DOHH2 (cell line): ENCODE results near the gene CRYBG2.

ENCODE experiments used
- H3F3A ChIP-seq: fragments of 200-600 bp; sonication (generic), shearing (Covaris generic); 2 replicates; pipeline ENCODE4 v1.6.0; 2016; ENCODE audit warnings: antibody characterized with exemption, mild to moderate bottlenecking; ENCODE audit not compliant: control insufficient read depth, insufficient read depth
- H3K27ac ChIP-seq: fragments of 200-600 bp; sonication (generic); 2 replicates; pipeline ENCODE4 v1.5.1; 2014; ENCODE audit warnings: low read depth, mild to moderate bottlenecking, low read length, moderate library complexity
- H3K27me3 ChIP-seq: fragments of 200-600 bp; sonication (generic); 2 replicates; pipeline ENCODE4 v1.6.1; 2014; ENCODE audit warnings: mild to moderate bottlenecking, low read length, mixed read lengths; ENCODE audit not compliant: control insufficient read depth
- H3K36me3 ChIP-seq: fragments of 200-600 bp; sonication (generic); 2 replicates; pipeline ENCODE4 v1.6.1; 2014; ENCODE audit warnings: mild to moderate bottlenecking, low read length, moderate library complexity, mixed read lengths; ENCODE audit not compliant: control insufficient read depth
- H3K4me1 ChIP-seq: fragments of 200-600 bp; sonication (generic); 2 replicates; pipeline ENCODE4 v1.6.1; 2014; ENCODE audit warnings: mild to moderate bottlenecking, low read length, mixed read lengths; ENCODE audit not compliant: control insufficient read depth
- H3K4me2 ChIP-seq: fragments of 200-600 bp; sonication (generic); 2 replicates; pipeline ENCODE4 v1.6.0; 2014; ENCODE audit warnings: mild to moderate bottlenecking, low read length, moderate library complexity
- H3K4me3 ChIP-seq: fragments of 200-600 bp; sonication (generic); 2 replicates; pipeline ENCODE4 v1.5.1; 2014; ENCODE audit warnings: mild to moderate bottlenecking, low read length, mixed read lengths
- H3K79me2 ChIP-seq: fragments of 200-600 bp; sonication (generic); 2 replicates; pipeline ENCODE4 v1.6.1; 2014; ENCODE audit warnings: mild to moderate bottlenecking, low read length, mixed read lengths; ENCODE audit not compliant: control insufficient read depth
- H3K9me2 ChIP-seq: fragments of 200-600 bp; sonication (generic); replicated peaks from 2 replicates; pipeline ENCODE4 v1.6.1; 2014; ENCODE audit warnings: mild to moderate bottlenecking, low read length, mixed read lengths; ENCODE audit not compliant: control insufficient read depth
- H3K9me3 ChIP-seq: fragments of 200-600 bp; sonication (generic); 2 replicates; pipeline ENCODE4 v1.6.1; 2014; ENCODE audit warnings: antibody characterized with exemption, low read length, mixed read lengths; ENCODE audit not compliant: control insufficient read depth, insufficient read depth
- H4K20me1 ChIP-seq: fragments of 200-600 bp; sonication (generic); 2 replicates; pipeline ENCODE4 v1.6.0; 2014; ENCODE audit warnings: low read depth, mild to moderate bottlenecking, antibody characterized with exemption, low read length, moderate library complexity; ENCODE audit not compliant: control insufficient read depth, insufficient read depth
- CTCF ChIP-seq: fragments of 200-600 bp; sonication (generic); IDR thresholded peaks from one replicate; pipeline ENCODE4 v1.5.1; 2014; ENCODE audit warnings: antibody characterized with exemption, mild to moderate bottlenecking, low read depth, low read length; ENCODE audit not compliant: poor library complexity, severe bottlenecking
- EZH2phosphoT487 ChIP-seq: fragments of 200-600 bp; sonication (generic); IDR thresholded peaks from 2 replicates; pipeline ENCODE4 v1.6.1; 2017; ENCODE audit warnings: borderline replicate concordance, mild to moderate bottlenecking, antibody characterized with exemption, low read length, moderate library complexity, mixed read lengths

The CRYBG2 gene

GRCh38 chr1:26364956-26365355 lies 11.0 kb upstream of the CRYBG2 start:
- Histone ChIP-seq H3K9me3 (no peaks in the 10 kb centered on the region), H3K79me2 (no peaks in the 10 kb centered on the region), H3K4me2 (no peak overlapping the region)

GRCh38 chr1:26363549-26364448 lies 9.9 kb upstream of the CRYBG2 start:
- TF ChIP-seq CTCF, result peak; percentile 98
- TF ChIP-seq EZH2phosphoT487, result no peak
- Histone ChIP-seq H3F3A (no peaks in the 10 kb centered on the region), H3K9me3 (no peaks in the 10 kb centered on the region), H3K27ac (no peak overlapping the region), H3K36me3 (no peaks in the 10 kb centered on the region), H3K4me2 (no peak overlapping the region), H3K4me3 (no peak overlapping the region), H3K79me2 (no peaks in the 10 kb centered on the region), H4K20me1 (no peaks in the 10 kb centered on the region), H3K9me2 (no peaks in the 10 kb centered on the region), H3K4me1 (peaks cover 4% of the 10 kb centered on the region; the same call in 1 of the 2 replicates), H3K27me3 (peaks cover 56% of the 10 kb centered on the region)

More at GRCh38 chr1:26364956-26365355, 11.0 kb upstream of the CRYBG2 start:
- Histone ChIP-seq H3K27ac (no peak overlapping the region), H3K9me2 (no peaks in the 10 kb centered on the region), H3F3A (no peaks in the 10 kb centered on the region), H3K36me3 (no peaks in the 10 kb centered on the region), H3K4me1 (peaks cover 4% of the 10 kb centered on the region; the same call in 1 of the 2 replicates), H4K20me1 (no peaks in the 10 kb centered on the region), H3K4me3 (no peak overlapping the region), H3K27me3 (peaks cover 47% of the 10 kb centered on the region)
- TF ChIP-seq EZH2phosphoT487 (no peak), CTCF (no peak)

GRCh38 chr1:26362331-26362730 lies 8.4 kb upstream of the CRYBG2 start:
- Histone ChIP-seq H3K9me2 (no peaks in the 10 kb centered on the region), H3K9me3 (no peaks in the 10 kb centered on the region), H3K27ac (no peak overlapping the region), H3K4me1 (peaks cover 4% of the 10 kb centered on the region; the same call in 1 of the 2 replicates), H3K79me2 (no peaks in the 10 kb centered on the region), H3F3A (no peaks in the 10 kb centered on the region), H3K36me3 (no peaks in the 10 kb centered on the region), H3K27me3 (peaks cover 59% of the 10 kb centered on the region), H4K20me1 (no peaks in the 10 kb centered on the region), H3K4me2 (no peak overlapping the region), H3K4me3 (no peak overlapping the region)
- TF ChIP-seq EZH2phosphoT487 (no peak), CTCF (no peak)
